ENCODE data around the gene SCML2.
"Not testable (repeated sequence)": the region's sequence is repeated elsewhere in the genome, so short reads cannot be mapped to it uniquely, and the experiment has no call there.

SCML2 gene

GRCh38 chrX:18271725-18272124 lies 82.8 kb downstream of the SCML2 start:
- no peak overlapping the region for H3K4me3 ChIP-seq (replicated peaks in 1 of 2; ENCODE audit: low read depth in 2 of 2, low read length in 2 of 2)
- no peak for TF ChIP-seq CTCF (IDR thresholded peaks at IDR 0.05; ENCODE audit: low read depth, low read length)
- no peak for DNase-seq (ENCODE audit: low read depth in 2 of 2)

GRCh38 chrX:18271309-18271708 lies 83.2 kb downstream of the SCML2 start:
- no peak for DNase-seq (ENCODE audit: low read depth in 2 of 2)
- H3K4me3 ChIP-seq (replicated peaks in 1 of 2; ENCODE audit: low read depth in 2 of 2, low read length in 2 of 2) = no peak overlapping the region
- TF ChIP-seq CTCF (IDR thresholded peaks at IDR 0.05; ENCODE audit: low read depth, low read length) = no peak

GRCh38 chrX:18255059-18255458 lies 99.4 kb downstream of the SCML2 start:
- DNase-seq (ENCODE audit: low read depth in 2 of 2) = no peak
- no peak overlapping the region for H3K4me3 ChIP-seq (replicated peaks in 1 of 2; ENCODE audit: low read depth in 2 of 2, low read length in 2 of 2)
- no peak for TF ChIP-seq CTCF (IDR thresholded peaks at IDR 0.05; ENCODE audit: low read depth, low read length)

- peak; percentile 19 to 31 for DNase-seq (ENCODE audit: low read depth in 2 of 2)
- H3K4me3 ChIP-seq (replicated peaks in 1 of 2; ENCODE audit: low read depth in 2 of 2, low read length in 2 of 2) = no peak overlapping the region
- TF ChIP-seq CTCF (IDR thresholded peaks at IDR 0.05; ENCODE audit: low read depth, low read length) = no peak
Observed at GRCh38 chrX:18252644-18253359, 101.7 kb downstream of the SCML2 start.

GRCh38 chrX:18229646-18230045 lies 124.8 kb downstream of the SCML2 start:
- not testable (repeated sequence) for DNase-seq (ENCODE audit: low read depth in 2 of 2); H3K4me3 ChIP-seq (replicated peaks in 1 of 2; ENCODE audit: low read depth in 2 of 2, low read length in 2 of 2)

- H3K4me3 ChIP-seq (replicated peaks in 1 of 2; ENCODE audit: low read depth in 2 of 2, low read length in 2 of 2) = no peak overlapping the region
- TF ChIP-seq CTCF (IDR thresholded peaks at IDR 0.05; ENCODE audit: low read depth, low read length) = no peak
- no peak for DNase-seq (ENCODE audit: low read depth in 2 of 2)
Observed at GRCh38 chrX:18228069-18228468, 126.4 kb downstream of the SCML2 start.

- DNase-seq (ENCODE audit: low read depth in 2 of 2) = no peak
Observed at GRCh38 chrX:18227458-18227857, 127.0 kb downstream of the SCML2 start.

More at GRCh38 chrX:18227458-18227857, 127.0 kb downstream of the SCML2 start:
- no peak overlapping the region for H3K4me3 ChIP-seq (replicated peaks in 1 of 2; ENCODE audit: low read depth in 2 of 2, low read length in 2 of 2)
- no peak for TF ChIP-seq CTCF (IDR thresholded peaks at IDR 0.05; ENCODE audit: low read depth, low read length)

Measured in cardiac fibroblast (primary cell).